Activated naive CD4-positive, alpha-beta T cell treated with anti-CD3 and anti-CD28 coated beads for 36 hours (primary cell): ENCODE results near the gene ARRDC4. TPM values are rescaled to one million over a fixed set of nuclear protein-coding genes. Genes with fewer than 3 reads are reported as not detected.
A peak's percentile ranks its signal among the peaks of the same experiment; 100 is the strongest.

Source experiments
- CTCF ChIA-PET: fragments of 350-600 bp; sonication (Branson Sonifier 250); formaldehyde crosslinking; loops from one replicate; lab custom pipeline; 2021; ENCODE audit warnings: antibody characterized with exemption; lab: Charles Lee
- DNase-seq: peaks from one replicate; pipeline ENCODE4 v3.0.0-alpha.2; 2020
- H3K27ac Mint-ChIP-seq: one replicate; pipeline ENCODE4 v1.8.0; 2021; ENCODE audit warnings: mild to moderate bottlenecking, mixed read lengths
- H3K27me3 Mint-ChIP-seq: one replicate; pipeline ENCODE4 v1.8.0; 2021; ENCODE audit warnings: low read depth, mixed read lengths
- H3K36me3 Mint-ChIP-seq: one replicate; pipeline ENCODE4 v1.8.0; 2021; ENCODE audit warnings: low read depth, mixed read lengths
- H3K4me1 Mint-ChIP-seq: one replicate; pipeline ENCODE4 v1.8.0; 2021; ENCODE audit warnings: low read depth, mixed read lengths
- H3K4me3 Mint-ChIP-seq: one replicate; pipeline ENCODE4 v1.8.0; 2021; ENCODE audit warnings: mild to moderate bottlenecking, moderate library complexity, mixed read lengths
- H3K9me3 Mint-ChIP-seq: one replicate; pipeline ENCODE4 v1.8.0; 2021; ENCODE audit warnings: mixed read lengths
- intact Hi-C: fragments of 100-400 bp; cut with micrococcal nuclease; formaldehyde crosslinking; loops from one replicate; pipeline ENCODE4 v1.15.1; 2023
- total RNA-seq, 2 experiments: library from RNA; stranded (reverse); gene quantifications; one replicate each; pipeline ENCODE4 v1.2.3, GENCODE V29; 2021

Gene ARRDC4
- total RNA-seq, 2 experiments from 2014 or later = 0.17 to 0.20 TPM

DNA sequence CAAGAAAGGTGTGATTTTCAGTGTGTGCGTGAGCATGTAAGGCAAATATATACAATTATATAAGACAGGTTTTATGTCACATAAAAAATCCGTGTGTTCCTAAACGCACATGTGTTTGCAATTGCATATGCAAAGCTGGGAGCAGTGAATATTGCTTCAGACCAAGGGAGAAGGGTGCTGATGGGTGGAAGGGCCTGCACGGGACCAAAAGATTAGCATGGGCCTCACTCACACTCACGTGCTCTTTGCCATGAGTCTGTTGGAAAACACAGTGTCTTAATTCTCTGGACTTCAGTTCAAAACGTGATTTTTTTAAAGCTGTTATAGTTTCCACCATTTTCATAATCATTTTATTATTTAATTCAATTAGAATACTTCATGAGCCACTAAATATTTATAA lies 7.2 kb upstream of the ARRDC4 start:
- Mint-ChIP-seq H3K27ac (no peak overlapping the region), H3K27me3 (peaks cover 2% of the 10 kb centered on the region), H3K36me3 (no peaks in the 10 kb centered on the region), H3K9me3 (no peaks in the 10 kb centered on the region), H3K4me1 (no peaks in the 10 kb centered on the region), H3K4me3 (no peak overlapping the region)
- no peak for DNase-seq
- CTCF ChIA-PET = no interaction called here
- intact Hi-C loops = no loop called here

DNA sequence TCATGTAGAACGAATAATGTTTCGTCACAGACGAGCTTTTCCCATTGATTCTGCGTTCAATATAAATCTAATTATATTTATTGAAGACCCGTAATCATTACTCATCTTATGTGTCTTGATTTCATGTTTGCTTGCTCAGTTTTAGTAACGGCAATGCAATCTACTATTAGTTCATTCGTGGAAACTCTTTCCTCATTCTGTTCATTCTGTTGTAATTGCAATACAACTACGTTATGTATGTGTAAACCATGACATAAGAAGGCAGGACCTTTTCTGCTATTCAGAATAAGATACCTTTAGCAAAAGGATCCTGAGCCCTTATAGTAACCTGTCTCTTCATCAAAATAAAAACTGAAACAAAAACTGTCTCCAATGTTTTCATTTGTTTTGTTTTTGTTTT lies 6.8 kb upstream of the ARRDC4 start:
- Mint-ChIP-seq H3K4me3 (no peak overlapping the region), H3K9me3 (no peaks in the 10 kb centered on the region), H3K27ac (no peak overlapping the region), H3K36me3 (no peaks in the 10 kb centered on the region), H3K27me3 (peaks cover 2% of the 10 kb centered on the region), H3K4me1 (no peaks in the 10 kb centered on the region)
- CTCF ChIA-PET = no interaction called here
- intact Hi-C loops = no loop called here
- DNase-seq = no peak

DNA sequence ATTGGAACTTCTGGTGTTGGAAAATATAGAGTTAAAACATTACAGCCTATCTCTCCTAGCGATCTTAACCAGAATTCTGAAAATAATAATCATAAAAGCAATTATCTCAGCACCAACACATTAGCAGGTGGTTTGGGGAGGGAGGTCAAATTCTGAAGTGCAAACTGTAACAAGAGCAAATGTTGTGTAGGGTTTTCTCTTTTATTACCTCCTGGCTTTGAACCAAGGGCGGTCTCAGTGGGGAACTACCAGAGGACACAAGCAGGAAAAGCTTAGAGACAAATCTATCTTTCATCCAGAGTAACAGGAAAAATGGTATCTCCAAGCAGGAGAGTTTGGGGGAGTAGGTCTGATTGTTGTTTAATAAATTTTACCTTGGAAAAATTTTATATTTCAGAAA lies 5.5 kb upstream of the ARRDC4 start:
- Mint-ChIP-seq H3K4me1 (peaks cover 8% of the 10 kb centered on the region), H3K9me3 (no peaks in the 10 kb centered on the region), H3K27ac (no peak overlapping the region), H3K4me3 (no peak overlapping the region), H3K27me3 (no peaks in the 10 kb centered on the region), H3K36me3 (no peaks in the 10 kb centered on the region)
- CTCF ChIA-PET = no interaction called here
- intact Hi-C loops = no loop called here
- DNase-seq = no peak

DNA sequence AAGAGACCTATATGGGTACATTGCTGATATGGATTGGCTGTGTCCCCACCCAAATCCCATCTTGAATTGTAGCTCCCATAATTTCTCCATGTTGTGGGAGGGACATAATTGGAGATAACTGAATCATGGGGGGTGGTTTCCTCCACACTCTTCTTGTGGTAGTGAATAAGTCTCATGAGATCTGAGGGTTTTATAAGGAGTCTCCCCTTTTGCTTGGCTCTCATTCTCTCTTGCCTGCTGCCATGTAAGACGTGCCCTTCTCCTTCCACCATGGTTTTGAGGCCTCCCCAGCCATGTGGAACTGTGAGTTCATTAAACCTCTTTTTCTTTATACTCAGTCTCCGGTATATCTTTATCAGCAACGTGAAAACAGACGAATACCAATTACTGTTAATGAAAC lies 5.0 kb upstream of the ARRDC4 start:
- intact Hi-C loops = no loop called here
- Mint-ChIP-seq H3K9me3 (no peaks in the 10 kb centered on the region), H3K27me3 (no peaks in the 10 kb centered on the region), H3K4me3 (no peak overlapping the region), H3K36me3 (no peaks in the 10 kb centered on the region), H3K27ac (no peak overlapping the region), H3K4me1 (peaks cover 9% of the 10 kb centered on the region)
- CTCF ChIA-PET = no interaction called here
- no peak for DNase-seq

DNA sequence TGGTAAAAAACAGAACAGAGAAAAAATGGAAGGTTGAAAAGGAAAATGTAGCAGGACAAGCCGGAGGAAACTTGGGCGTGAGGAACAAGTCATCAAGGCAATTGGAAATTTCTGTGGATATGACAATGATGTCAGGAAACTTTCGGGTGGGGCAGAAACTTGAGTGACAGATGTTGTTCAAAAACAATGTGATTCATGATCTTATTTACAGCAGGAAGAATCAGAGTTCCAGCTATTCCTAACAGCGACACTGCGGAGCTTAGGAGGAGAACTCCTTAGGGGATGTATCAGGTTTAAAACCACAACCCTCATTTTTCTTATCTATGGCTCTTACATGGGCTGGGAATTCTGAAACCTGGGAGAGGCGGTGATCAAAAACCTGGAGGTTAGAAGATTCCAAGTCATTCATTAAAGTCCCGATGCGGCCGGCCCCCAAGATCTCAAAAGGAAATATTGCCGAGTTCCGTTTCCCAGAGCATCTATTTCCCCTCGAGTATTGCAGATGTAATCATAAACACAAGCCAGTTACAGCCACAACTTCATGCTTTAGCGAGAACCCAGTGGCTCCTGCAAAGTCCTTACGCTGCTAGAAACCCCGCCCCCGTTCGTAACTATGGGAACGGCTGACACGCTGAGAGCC lies 659 bp upstream of the ARRDC4 start:
- intact Hi-C loops = loop anchor here (1.0 to 10.0 kb wide), 2 partner anchors 200 to 1055 kb away; no protein-coding TSS in a partner anchor
- DNase-seq = no peak
- H3K9me3 Mint-ChIP-seq = no peaks in the 10 kb centered on the region
- no peak overlapping the region for H3K27ac Mint-ChIP-seq
- peak overlapping the region; percentile 78 for H3K4me3 Mint-ChIP-seq
- no peaks in the 10 kb centered on the region for H3K27me3 Mint-ChIP-seq
- H3K36me3 Mint-ChIP-seq = no peaks in the 10 kb centered on the region
- peaks cover 16% of the 10 kb centered on the region for H3K4me1 Mint-ChIP-seq
- CTCF ChIA-PET = no interaction called here

DNA sequence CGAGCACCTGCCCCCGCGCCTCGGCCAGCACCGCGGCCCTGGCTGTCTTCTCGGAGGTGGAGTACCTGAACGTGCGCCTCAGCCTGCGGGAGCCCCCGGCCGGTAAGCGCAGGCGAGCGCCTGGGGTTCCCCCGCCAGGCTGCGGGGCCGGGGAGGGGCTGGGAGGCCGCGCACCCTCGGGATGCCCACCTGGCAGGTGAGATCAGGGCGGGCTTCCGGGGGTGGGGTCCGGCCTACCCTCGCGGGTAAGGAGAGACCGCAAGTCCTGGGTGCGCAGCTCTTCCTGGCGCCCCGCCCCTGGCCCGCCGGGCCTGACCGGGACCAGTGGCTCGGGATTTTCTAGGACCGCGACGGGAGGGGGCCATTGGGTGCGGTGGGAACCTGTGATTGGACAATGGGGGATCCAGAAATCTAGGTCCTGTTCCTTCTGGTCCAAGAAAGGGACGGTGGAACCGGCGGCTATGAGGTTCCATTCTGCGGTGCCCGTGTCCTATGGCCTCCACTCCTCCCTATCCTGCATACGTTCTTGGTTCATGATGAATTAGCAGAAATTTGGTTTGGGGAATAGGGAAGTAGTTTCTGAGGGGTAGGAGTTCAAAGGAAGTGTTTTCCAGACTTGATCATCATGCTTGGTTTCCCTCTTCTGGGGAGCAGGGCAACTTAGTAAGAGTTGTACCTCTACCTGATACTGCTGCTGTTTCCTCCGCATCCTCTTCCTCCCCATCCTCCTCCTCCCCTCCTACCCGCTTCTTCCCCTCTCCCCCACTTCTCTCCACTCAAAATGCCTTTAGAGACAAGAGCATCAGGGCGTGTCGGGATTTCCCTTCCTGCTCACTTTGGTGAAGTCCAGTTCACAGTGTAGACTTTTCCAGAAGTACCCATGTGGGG lies 808 bp downstream of the ARRDC4 start:
- H3K4me3 Mint-ChIP-seq = peak overlapping the region; percentile 67
- peaks cover 16% of the 10 kb centered on the region for H3K4me1 Mint-ChIP-seq
- no peaks in the 10 kb centered on the region for H3K36me3 Mint-ChIP-seq
- peak; percentile 17 for DNase-seq
- CTCF ChIA-PET = no interaction called here
- intact Hi-C loops = loop anchor here (10.0 kb wide), 1 partner anchor 1053 kb away; no protein-coding TSS in a partner anchor
- H3K27ac Mint-ChIP-seq = no peak overlapping the region
- H3K27me3 Mint-ChIP-seq = no peaks in the 10 kb centered on the region
- no peaks in the 10 kb centered on the region for H3K9me3 Mint-ChIP-seq

DNA sequence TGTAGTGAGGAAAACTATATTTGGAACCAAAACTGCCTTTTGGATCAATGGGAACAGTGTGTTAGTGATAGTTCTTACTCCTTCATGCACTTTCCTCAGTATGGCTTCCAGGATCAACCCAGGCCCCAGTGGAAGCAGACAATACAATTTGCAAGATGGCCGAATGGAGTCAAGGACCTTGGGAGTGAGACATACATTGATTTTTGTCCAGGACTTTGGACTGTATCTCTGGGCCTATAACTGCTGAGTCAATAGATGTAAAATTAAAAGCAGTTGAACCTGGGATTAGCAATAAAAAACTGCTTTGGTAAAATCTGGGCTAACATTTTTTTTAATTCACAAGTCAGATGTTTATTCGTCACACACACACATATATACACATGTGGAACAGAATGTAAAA lies 1.8 kb downstream of the ARRDC4 start:
- peaks cover 16% of the 10 kb centered on the region for H3K4me1 Mint-ChIP-seq
- intact Hi-C loops = loop anchor here (10.0 kb wide), 1 partner anchor 1053 kb away; no protein-coding TSS in a partner anchor
- no peaks in the 10 kb centered on the region for H3K27me3 Mint-ChIP-seq
- H3K36me3 Mint-ChIP-seq = no peaks in the 10 kb centered on the region
- no peaks in the 10 kb centered on the region for H3K9me3 Mint-ChIP-seq
- H3K27ac Mint-ChIP-seq = no peak overlapping the region
- no peak for DNase-seq
- no peak overlapping the region for H3K4me3 Mint-ChIP-seq
- CTCF ChIA-PET = no interaction called here

DNA sequence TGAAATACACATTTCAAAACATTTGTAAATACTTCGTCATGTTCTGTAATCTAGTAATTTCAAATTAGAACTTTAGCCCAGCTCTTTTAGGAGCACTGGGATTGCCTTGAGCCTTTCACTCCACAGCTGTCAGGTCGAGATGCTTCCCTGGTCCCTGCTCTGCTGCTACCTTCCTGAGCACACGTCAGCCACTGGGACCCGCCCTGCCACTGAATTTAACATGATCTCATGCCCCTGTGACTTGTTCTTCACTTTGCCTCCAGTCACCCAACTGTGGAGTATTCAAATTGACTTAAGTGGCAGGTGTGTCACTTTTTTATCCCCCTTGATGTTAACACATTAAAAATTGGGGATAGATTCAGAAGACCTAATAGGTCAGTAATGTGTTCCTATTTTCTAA lies 3.3 kb downstream of the ARRDC4 start:
- no peaks in the 10 kb centered on the region for H3K9me3 Mint-ChIP-seq
- CTCF ChIA-PET = no interaction called here
- H3K27me3 Mint-ChIP-seq = no peaks in the 10 kb centered on the region
- no peaks in the 10 kb centered on the region for H3K36me3 Mint-ChIP-seq
- intact Hi-C loops = loop anchor here (10.0 kb wide), 1 partner anchor 1051 kb away; no protein-coding TSS in a partner anchor
- DNase-seq = no peak
- peaks cover 16% of the 10 kb centered on the region for H3K4me1 Mint-ChIP-seq
- H3K4me3 Mint-ChIP-seq = no peak overlapping the region
- no peak overlapping the region for H3K27ac Mint-ChIP-seq

DNA sequence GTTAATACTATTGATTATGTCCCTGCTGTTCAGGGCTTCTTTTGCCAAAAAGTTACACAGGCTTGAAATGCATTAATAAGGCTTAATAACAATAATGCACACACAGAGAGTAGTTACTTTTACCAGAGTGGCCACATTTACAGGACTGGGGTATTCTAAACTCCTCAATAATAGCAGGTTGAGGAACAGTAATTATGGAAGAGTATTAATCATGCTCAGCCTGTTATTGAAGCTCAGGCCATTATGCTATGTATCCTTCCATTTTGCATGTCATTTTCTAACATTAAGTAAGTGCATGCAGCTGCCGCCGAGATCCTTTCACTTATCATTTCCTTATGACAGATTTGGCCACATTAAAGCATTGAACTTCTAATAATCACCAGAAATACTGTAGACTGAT lies 5.7 kb downstream of the ARRDC4 start:
- Mint-ChIP-seq H3K4me3 (no peak overlapping the region), H3K36me3 (peaks cover 3% of the 10 kb centered on the region), H3K27me3 (no peaks in the 10 kb centered on the region), H3K9me3 (no peaks in the 10 kb centered on the region), H3K4me1 (peaks cover 7% of the 10 kb centered on the region), H3K27ac (no peak overlapping the region)
- CTCF ChIA-PET = no interaction called here
- no peak for DNase-seq
- intact Hi-C loops = loop anchor here (10.0 kb wide), 1 partner anchor 1049 kb away; no protein-coding TSS in a partner anchor

DNA sequence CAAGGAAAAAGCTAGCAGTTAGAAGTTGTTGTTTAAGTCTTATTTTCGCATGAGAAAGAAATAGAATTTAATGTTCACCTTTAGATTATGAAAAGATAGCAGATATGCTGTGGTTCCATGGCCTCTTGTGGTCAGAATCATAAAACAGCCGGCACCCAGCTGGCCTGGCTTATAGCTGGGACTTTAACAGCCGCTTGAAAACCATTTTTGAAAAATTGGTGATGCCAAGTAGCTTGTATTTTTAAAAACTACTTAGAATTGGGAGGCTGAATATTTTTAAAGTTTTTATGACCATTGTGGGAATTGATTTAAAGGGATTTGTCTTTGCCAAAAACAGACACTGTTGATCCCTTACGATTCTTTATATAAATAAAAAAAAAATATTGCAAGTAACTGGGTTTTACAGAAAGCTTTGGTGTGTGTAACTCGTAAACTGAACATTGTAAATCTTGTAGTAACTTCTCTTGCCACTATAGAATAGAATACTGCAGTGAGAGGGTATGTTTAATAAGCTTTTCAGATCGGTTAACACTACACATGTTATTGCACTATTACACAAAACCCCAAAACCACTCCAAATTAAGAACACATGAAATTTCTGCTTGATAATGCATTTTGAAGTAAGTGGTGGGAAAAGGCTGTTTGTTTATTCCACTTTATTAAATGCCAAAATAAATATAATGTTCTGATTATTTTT lies 6.6 kb downstream of the ARRDC4 start:
- no peak for DNase-seq
- Mint-ChIP-seq H3K27me3 (no peaks in the 10 kb centered on the region), H3K27ac (no peak overlapping the region), H3K36me3 (peaks cover 8% of the 10 kb centered on the region), H3K4me3 (no peak overlapping the region), H3K4me1 (peaks cover 1% of the 10 kb centered on the region), H3K9me3 (no peaks in the 10 kb centered on the region)
- CTCF ChIA-PET = interaction anchor here (0.6 kb wide), 2 partner anchors 206 to 307 kb away, joined by 3 read pairs; no protein-coding TSS in a partner anchor
- intact Hi-C loops = loop anchor here (10.0 kb wide), 1 partner anchor 1048 kb away; no protein-coding TSS in a partner anchor

DNA sequence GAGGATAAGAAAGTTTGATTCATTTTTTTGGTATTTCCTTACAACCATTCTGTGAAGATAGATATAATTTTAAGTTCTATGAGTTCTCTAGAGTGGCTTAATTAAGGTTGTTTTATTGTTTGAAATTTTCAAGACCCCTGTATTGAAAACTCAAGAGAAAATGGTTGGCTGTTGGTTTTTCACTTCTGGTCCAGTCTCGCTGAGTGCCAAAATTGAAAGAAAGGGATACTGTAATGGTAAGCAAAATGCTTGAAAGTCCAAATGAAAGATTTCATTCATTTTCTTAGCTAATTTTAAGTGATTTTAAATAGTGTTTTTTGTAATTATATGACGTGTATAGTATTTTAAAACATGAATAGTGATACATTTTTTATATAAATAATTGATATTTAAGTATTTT lies 7.4 kb downstream of the ARRDC4 start:
- no peaks in the 10 kb centered on the region for H3K4me1 Mint-ChIP-seq
- no peak overlapping the region for H3K4me3 Mint-ChIP-seq
- CTCF ChIA-PET = no interaction called here
- no peaks in the 10 kb centered on the region for H3K9me3 Mint-ChIP-seq
- H3K27me3 Mint-ChIP-seq = no peaks in the 10 kb centered on the region
- H3K27ac Mint-ChIP-seq = no peak overlapping the region
- no peak for DNase-seq
- intact Hi-C loops = loop anchor here (10.0 kb wide), 1 partner anchor 1047 kb away; no protein-coding TSS in a partner anchor
- H3K36me3 Mint-ChIP-seq = peaks cover 10% of the 10 kb centered on the region

DNA sequence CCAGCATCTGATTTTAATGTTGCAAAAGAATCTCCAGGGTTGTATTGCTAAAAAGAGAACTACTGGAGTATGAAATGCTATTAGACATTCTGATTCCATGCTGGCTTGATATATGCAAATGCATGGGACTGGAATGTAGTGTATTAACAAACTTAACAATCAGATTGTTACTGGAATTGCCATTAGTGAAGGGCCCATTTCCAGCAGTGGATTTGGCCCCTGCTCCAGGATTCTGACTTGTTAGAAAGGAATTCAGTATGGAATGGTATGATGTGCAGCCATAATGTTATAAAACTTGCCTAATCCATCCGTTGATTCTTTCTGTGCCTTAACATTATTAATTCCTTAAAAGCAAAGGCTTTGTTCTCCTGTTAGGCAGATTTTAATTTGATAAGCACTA lies 7.9 kb downstream of the ARRDC4 start:
- H3K4me3 Mint-ChIP-seq = no peak overlapping the region
- CTCF ChIA-PET = interaction anchor here (0.6 kb wide), 1 partner anchor 310 kb away, joined by 3 read pairs; no protein-coding TSS in a partner anchor
- H3K27ac Mint-ChIP-seq = no peak overlapping the region
- no peaks in the 10 kb centered on the region for H3K4me1 Mint-ChIP-seq
- intact Hi-C loops = loop anchor here (10.0 kb wide), 1 partner anchor 1046 kb away; no protein-coding TSS in a partner anchor
- H3K9me3 Mint-ChIP-seq = no peaks in the 10 kb centered on the region
- no peak for DNase-seq
- H3K27me3 Mint-ChIP-seq = no peaks in the 10 kb centered on the region
- peaks cover 10% of the 10 kb centered on the region for H3K36me3 Mint-ChIP-seq
